GM15510 (cell line): ENCODE results near the gene CENPM.

Experiments used
- POLR2A ChIP-seq: IDR thresholded peaks from 3 replicates; pipeline ENCODE4 v1.6.1; 2011; ENCODE audit warnings: borderline replicate concordance; ENCODE audit not compliant: insufficient read length; ENCODE audit errors: extremely low read depth

CENPM gene

GRCh38 chr22:41925783-41926460, 21.0 kb downstream of the CENPM start:
- TF ChIP-seq POLR2A: peak; percentile 41

DNA sequence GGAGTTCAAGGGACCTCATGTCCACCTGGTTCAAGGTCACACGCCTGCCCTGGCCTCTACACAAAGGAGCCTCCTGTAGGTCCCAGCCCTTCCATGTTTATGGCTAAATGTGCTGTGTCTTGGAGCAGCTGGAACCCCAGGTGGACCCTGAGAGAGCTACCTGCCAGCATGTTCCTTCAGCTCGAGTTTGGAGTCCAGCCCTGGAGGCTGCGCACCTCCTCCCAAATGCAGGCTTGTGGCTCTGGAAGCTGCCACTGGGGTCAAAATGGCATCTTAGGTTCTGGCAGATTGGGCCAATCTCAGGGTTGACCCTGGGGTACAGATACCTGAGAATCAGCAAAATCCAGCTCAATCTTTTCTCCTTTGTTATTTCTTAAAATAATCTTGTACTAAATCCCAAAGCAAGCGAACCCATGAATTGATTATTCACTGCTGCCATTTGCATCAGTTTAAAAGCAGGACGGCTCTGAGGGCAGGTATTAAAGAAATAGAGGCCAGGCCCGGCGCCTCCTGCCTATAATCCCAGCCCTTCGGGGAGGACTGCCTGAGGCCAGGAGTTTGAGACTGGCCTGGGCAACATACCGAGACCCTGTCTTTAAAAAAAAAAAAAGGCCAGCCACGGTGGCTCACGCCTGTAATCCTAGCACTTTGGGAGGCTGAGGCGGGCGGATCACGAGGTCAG, 23.2 kb downstream of the CENPM start:
- TF ChIP-seq POLR2A: peak; percentile 2

DNA sequence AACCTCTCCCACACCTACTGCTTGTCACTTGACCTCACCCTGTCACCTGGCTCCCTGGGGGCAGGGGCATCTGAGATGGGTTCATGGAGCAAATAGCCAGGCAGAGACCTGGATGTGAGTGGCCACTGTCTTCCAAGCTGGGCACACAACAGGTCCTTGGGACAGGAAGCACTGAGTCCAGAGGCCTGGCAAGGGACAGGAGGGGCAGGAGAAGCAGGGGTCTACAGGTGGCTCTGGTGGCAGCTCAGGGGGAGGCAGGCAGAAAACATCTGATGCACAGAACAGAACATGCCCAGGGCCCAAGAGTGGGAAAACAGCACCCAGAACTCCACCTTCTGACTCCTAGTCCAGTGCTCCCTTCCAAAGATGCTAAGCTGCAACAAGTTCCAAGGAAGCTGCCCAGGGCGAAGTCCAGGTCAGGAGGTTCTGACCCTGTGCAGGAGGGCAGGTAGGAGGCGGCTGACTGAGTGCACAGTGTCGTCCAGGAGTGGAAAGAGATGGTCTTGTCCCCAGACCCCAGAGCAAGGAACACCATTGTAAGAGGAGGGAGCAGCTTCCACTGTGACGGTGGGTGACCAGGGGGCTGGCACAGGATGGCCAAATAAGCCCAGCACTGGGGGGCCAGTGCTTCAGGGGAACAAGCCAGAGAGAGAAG, 23.9 kb downstream of the CENPM start:
- TF ChIP-seq POLR2A: no peak

DNA sequence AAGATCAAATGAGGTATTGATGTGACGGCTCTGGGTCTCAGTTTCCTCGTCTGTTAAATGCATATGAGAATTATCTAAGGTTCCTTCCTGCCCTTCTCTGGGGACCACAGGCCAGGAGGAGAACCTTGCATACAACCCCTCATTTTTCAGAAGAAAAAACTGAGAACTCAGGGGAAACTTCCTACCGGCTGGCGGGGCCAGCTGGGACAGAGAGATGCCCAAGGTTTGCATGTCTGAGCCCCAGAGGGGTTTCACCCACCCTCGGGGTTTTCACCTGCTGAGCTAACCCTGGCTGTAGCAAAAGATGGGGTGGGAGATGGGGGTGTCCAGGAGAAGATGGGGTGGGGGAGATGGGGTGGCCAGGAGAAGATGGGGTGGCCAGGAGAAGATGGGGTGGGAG, 24.6 kb downstream of the CENPM start:
- no peak for TF ChIP-seq POLR2A

GRCh38 chr22:41920271-41920976, 26.5 kb downstream of the CENPM start:
- peak; percentile 47 for TF ChIP-seq POLR2A

- TF ChIP-seq POLR2A: peak; percentile 75
Observed at GRCh38 chr22:41919357-41920224, 27.4 kb downstream of the CENPM start.

DNA sequence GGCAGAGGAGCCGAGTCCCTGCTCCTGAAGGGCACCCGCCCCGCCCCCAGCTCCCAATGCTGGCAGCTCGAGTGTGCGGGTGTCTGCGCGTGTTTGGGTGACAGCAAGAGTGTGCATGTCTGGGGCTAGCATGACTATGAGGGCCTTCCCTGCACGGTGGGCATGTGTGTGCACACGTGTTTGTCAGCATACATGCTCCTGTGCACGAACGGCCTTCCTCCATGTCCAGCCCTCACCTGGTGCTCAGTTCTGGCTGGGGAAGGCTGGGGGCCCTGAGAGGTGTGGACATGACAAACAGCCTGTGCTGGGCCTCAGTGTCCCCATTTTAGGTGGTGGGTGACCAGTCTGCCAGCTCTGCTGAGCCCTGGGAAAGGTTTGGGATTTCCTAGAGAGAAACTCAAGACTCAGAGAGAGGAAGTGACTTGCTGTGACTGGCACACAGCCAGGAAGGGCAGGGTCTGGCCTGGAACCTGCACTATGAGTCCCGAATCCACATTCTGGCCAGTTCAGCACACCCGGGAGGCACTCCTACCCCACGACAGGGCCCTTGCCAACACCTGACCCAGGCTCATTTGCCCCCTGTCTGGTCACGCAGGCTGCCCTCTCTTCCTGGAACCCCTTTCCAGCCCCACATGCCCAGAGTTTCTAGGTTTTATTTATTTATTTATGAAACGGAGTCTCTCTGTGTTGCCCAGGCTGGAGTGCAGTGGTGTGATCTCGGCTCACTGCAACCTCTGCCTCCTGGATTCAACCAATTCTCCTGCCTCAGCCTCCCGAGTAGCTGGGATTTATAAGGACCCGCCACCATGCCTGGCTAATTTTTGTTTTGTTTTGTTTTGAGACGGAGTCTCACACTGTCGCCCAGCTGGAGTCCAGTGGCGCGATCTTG, 28.8 kb downstream of the CENPM start:
- TF ChIP-seq POLR2A: peak; percentile 40

DNA sequence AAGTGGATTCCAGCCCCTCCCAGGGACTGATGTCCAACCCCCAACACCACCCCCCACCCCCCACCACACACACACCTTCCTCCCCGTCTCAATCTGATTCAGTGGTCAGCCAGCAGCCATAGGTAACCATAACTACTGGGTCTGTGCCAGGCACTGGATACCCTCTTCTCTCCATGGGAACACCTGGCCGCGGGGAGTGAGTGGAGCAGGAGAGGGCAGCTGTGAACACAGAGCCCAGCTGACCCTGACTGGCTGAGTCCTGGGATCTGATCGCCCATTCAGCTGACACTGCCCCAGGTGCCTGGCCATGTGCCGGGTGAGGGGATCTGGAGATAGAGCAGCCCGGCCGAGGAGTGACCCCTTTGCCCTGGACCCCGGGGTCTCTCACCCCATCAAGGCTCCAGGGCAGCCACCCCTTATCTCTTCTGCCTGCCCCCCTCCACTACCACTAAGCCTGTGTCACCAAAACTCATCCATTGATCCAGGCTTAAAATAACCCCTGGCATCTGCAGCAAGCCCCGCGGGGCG, 29.5 kb downstream of the CENPM start:
- no peak for TF ChIP-seq POLR2A

DNA sequence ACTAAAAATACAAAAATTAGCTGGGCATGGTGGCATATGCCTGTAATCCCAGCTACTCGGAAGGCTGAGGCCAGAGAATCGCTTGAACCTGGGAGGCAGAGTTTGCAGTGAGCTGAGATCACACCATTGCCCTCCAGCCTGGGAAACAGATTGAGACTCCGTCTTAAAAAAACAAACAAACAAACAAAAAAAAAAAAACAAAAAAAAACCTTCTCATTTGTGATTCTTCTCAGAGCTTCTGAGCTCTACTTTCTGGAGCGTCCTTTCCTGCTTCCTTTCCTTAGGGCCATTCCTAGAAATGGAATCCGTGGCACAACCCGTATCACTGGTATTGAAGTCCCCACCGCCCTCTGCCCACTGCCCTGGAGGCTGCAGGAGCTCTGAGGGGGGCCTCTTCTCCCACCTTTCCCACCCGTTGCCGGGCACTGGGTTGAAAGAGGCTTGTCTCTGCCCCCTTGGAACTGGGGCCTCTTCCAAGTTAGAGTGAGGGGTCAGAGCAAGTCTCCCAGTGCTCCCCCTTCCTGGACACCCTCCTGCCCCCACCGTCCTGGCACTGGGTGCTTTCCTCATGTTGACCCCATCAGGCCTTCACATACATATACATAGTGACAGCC, 30.1 kb downstream of the CENPM start:
- TF ChIP-seq POLR2A: no peak

DNA sequence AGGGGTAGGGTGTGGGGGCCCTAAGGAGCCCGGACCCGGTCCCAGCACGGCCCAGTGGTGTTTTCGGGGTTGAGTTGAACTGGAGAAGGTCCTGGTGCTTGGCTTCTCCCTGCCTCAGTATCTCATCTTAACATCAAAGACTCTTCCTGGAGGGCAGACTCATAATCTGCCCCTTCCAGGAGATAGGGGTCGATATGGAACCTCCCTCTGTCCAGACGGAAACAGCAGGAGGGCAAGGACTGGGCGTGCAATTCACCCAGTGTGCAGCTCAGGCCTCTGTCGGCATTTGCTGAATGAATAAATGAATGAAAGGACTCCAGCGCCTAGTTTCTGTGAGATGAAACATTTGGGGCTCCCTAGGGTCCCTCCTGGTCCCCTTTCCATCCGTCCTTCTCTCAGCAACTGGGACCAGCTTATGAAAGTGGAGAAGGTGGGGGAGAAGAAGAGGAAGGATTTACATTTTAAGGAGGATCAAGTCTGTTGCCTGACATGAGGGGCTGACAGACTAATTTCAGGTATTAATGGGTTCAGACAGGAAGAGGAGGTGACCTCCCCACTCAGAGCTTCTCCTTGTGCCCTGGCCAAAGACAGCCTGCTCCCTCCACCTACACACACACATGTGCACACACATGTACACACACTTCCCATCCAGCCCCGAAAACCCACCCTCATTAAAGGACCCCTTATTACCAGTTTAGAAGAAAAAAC, 31.0 kb downstream of the CENPM start:
- TF ChIP-seq POLR2A: no peak

DNA sequence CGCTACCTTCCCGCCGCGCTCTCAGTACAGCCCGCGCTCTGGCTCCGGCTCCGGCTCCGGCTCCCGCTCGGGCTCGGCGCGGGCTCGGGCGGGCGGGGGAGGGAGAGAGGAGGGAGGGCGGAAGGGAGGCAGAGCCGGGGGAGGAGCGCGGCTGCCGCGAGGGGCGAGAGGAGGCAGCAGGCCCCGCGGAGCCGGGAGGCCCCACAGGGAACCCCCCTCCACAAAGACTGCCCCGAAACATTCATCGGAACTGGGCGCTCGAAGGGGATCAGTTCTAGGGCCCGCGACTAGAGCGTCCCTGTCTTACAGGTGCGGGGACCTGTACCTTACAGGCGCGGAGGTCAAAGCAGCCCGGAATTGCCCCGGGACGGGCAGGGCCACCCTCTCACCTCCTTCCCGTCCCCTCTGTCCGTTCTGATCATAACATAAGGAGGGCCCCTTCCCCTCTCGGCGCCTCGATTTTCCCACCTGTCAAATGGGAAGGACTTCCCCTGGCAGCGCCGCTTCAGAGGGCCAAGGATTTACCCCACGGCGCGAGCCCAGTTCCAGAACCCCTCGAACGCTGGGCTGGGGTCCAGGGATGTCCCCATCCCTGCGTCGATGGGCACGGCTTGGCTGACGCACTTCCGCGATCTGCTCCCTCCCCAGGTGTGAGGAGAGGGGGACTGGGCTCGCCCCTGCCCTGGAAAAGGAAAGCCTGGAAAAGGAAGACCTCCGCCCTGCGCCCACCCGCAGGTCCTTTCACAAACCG, 31.7 kb downstream of the CENPM start, which contains the start of gene SHISA8:
SHISA8 (minus strand) TSS at position 40 of the 751 bp plus-strand sequence. CDS start 407 bp downstream, outside the sequence.
- no peak for TF ChIP-seq POLR2A
